Measurements from ENCODE around the gene DDAH1.

Gene DDAH1

DNA sequence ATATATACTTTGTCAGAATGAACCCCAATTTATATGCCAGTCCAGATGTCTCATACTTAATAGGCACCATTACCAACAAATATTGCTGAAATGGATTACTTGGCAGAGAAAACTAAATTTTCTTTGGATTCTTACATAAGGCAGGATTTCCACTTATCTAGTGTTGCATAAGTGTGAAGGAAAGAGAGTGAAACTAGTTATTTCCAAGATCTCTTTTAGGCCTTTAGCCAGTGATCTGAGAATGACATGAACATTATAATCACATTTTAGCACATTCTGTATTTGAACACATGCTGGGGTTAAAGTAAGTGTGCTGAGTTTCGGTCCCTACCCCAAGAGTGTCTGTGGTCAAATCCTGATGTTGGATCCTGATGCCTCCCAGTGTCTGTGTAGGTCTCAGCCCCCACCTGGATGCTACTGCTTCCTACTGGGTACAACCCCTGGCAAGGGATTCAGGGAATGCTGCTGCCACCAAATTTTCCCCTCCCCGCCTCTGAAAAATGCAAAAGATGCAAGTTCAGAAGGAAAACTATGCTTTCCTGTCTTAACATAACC is 11.2 kb downstream of the DDAH1 start:
- no peak for DNase-seq (ENCODE audit: low spot score)
- no peak for TF ChIP-seq CTCF (IDR thresholded peaks at IDR 0.05)
- Histone ChIP-seq H3K4me3 (no peak overlapping the region), H3K27ac (peak overlapping the region in 1 of 2 donors; percentile 36)

- Histone ChIP-seq H3K4me3 (no peak overlapping the region), H3K27ac (peak overlapping the region in 1 of 2 donors; percentile 36)
- no peak for DNase-seq (ENCODE audit: low spot score)
- TF ChIP-seq CTCF (IDR thresholded peaks at IDR 0.05): no peak
Measured at GRCh38 chr1:85452948-85453347, 12.0 kb downstream of the DDAH1 start.

DNA sequence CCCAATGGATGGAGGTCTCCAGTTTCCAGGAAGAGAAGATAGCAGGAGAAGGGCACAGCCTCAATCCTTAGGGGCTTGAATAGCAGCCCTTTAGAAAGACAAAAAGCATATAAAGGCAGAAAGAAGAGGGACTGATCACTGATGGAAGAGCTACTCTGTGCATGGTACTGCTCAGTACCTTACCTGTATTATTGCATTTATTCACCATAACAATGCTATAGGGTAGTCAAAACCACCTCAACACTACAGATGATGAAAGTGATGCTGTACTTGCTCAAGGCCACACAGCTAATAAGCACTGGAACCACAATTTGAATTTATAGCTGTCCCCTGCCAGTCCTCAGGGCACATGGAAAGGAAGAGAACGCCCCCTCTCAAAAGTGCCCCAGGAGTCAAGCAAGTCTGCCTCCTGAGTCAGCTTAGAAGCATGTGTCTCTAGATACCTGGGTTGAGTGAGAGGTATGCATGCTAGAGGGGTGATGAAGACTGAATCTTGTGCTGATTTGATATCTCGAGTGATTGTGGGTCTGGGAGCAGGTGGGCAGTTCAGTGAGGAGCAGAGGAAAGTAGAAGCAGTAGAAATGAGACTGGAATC is 13.6 kb downstream of the DDAH1 start:
- Histone ChIP-seq H3K4me3 (no peak overlapping the region), H3K27ac (no peak overlapping the region)
- DNase-seq (ENCODE audit: low spot score): no peak
- TF ChIP-seq CTCF (IDR thresholded peaks at IDR 0.05): no peak

GRCh38 chr1:85450832-85451231 is 14.1 kb downstream of the DDAH1 start:
- no peak for TF ChIP-seq CTCF (IDR thresholded peaks at IDR 0.05)
- no peak overlapping the region for H3K27ac ChIP-seq
- no peak overlapping the region for H3K4me3 ChIP-seq
- DNase-seq (ENCODE audit: low spot score): no peak

- TF ChIP-seq CTCF (IDR thresholded peaks at IDR 0.05): no peak
Measured at GRCh38 chr1:85449356-85449755, 15.6 kb downstream of the DDAH1 start.

DNA sequence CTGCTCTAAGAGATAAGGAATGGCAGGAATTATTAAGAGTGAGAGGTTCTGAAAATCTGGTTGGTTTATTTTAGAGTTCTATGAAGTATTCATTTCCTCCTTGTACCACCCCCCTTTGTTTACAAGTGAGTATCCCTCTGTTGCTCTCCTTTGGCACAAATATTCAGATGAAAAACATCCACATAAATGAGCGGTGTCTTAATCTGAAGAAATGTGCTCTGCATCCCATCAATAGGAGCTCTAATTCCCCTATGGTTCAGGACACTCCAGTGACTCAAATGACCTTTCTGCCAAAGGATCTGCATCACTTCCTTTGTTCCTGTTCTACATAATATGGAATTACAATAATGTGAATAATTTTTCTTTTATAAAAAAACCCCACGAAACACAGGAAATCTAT is 16.6 kb downstream of the DDAH1 start:
- Histone ChIP-seq H3K27ac (peak overlapping the region in 1 of 2 donors; percentile 15), H3K4me3 (no peak overlapping the region)
- DNase-seq (ENCODE audit: low spot score): no peak
- no peak for TF ChIP-seq CTCF (IDR thresholded peaks at IDR 0.05)

More at GRCh38 chr1:85449356-85449755, 15.6 kb downstream of the DDAH1 start:
- Histone ChIP-seq H3K27ac (no peak overlapping the region), H3K4me3 (no peak overlapping the region)
- no peak for DNase-seq (ENCODE audit: low spot score)
